GM12878 (cell line): ENCODE measurements around the gene OSGEP. TPM values are rescaled to one million over a fixed set of nuclear protein-coding genes. Genes with fewer than 3 reads are reported as not detected.

Source experiments
- CREM ChIP-seq: IDR thresholded peaks from 2 replicates; pipeline ENCODE4 v1.6.1; 2014; ENCODE audit warnings: antibody characterized with exemption, low read depth
- EP300 ChIP-seq, 2 experiments: fragments of 150-350 bp in 1 of 2; IDR thresholded peaks; 2 replicates each; pipeline ENCODE4 v1.6.1; 2011 to 2012; ENCODE audit warnings: low read depth in 2 of 2, low read length in 2 of 2, borderline replicate concordance in 1 of 2, improper control_type of control experiment in 1 of 2, inconsistent platforms in 1 of 2; ENCODE audit not compliant: control insufficient read depth in 1 of 2
- IKZF2 ChIP-seq, 2 experiments: fragments of 450-650 bp; IDR thresholded peaks; 2 replicates each; pipeline ENCODE4 v1.6.1; 2017; ENCODE audit warnings: mild to moderate bottlenecking in 2 of 2, moderate library complexity in 2 of 2
- KAT2A ChIP-seq: conservative IDR thresholded peaks from 2 replicates; pipeline ENCODE4 v1.6.1; 2011; ENCODE audit warnings: low read depth, low read length; ENCODE audit not compliant: control insufficient read depth
- KDM1A ChIP-seq: fragments of 200-600 bp; sonication (generic); IDR thresholded peaks from 2 replicates; pipeline ENCODE4 v1.6.1; 2016; ENCODE audit warnings: borderline replicate concordance
- LARP7 ChIP-seq: fragments of 450-650 bp; IDR thresholded peaks from 2 replicates; pipeline ENCODE4 v1.6.1; 2017; ENCODE audit warnings: mild to moderate bottlenecking
- MTA3 ChIP-seq: IDR thresholded peaks from 2 replicates; pipeline ENCODE4 v1.6.1; 2012; ENCODE audit warnings: low read length, inconsistent platforms, borderline replicate concordance
- NBN ChIP-seq: fragments of 450-650 bp; IDR thresholded peaks from 2 replicates; pipeline ENCODE4 v1.6.1; 2016
- NFIC ChIP-seq: IDR thresholded peaks from 2 replicates; pipeline ENCODE4 v1.6.1; 2012; ENCODE audit warnings: low read depth, mild to moderate bottlenecking, inconsistent platforms, low read length, moderate library complexity
- PAX8 ChIP-seq: fragments of 450-650 bp; IDR thresholded peaks from 2 replicates; pipeline ENCODE4 v1.6.1; 2017; ENCODE audit warnings: mild to moderate bottlenecking, moderate library complexity
- POLR2A ChIP-seq: IDR thresholded peaks from 2 replicates; pipeline ENCODE4 v1.6.1; 2011; ENCODE audit warnings: low read depth, mild to moderate bottlenecking, low read length
- RAD51 ChIP-seq: fragments of 450-650 bp; IDR thresholded peaks from 2 replicates; pipeline ENCODE4 v1.6.1; 2016; ENCODE audit warnings: moderate library complexity, mild to moderate bottlenecking, inconsistent platforms
- RUNX3 ChIP-seq: IDR thresholded peaks from 2 replicates; pipeline ENCODE4 v1.6.1; 2012; ENCODE audit warnings: low read length, inconsistent platforms
- SMC3 ChIP-seq: IDR thresholded peaks from 2 replicates; pipeline ENCODE4 v1.6.1; 2011; ENCODE audit warnings: low read length, improper control_type of control experiment, borderline replicate concordance
- SP1 ChIP-seq: IDR thresholded peaks from one replicate; pipeline ENCODE4 v1.6.1; 2011; ENCODE audit warnings: low read depth, low read length
- SUPT20H ChIP-seq: IDR thresholded peaks from 2 replicates; pipeline ENCODE4 v1.6.1; 2011; ENCODE audit warnings: low read depth, mild to moderate bottlenecking, low read length, moderate library complexity, borderline replicate concordance; ENCODE audit not compliant: control insufficient read depth
- TCF3 ChIP-seq: IDR thresholded peaks from 2 replicates; pipeline ENCODE4 v1.6.1; 2012; ENCODE audit warnings: low read depth, mild to moderate bottlenecking, low read length, borderline replicate concordance; ENCODE audit not compliant: insufficient read depth
- ZNF24 ChIP-seq: fragments of 450-650 bp; IDR thresholded peaks from 2 replicates; pipeline ENCODE4 v1.6.1; 2017; ENCODE audit warnings: antibody characterized with exemption, mild to moderate bottlenecking
- polyA plus RNA-seq, 11 experiments: library from polyadenylated mRNA; depleted of rRNA in 4 of 11; unstranded in 6 of 11; stranded (reverse) in 5 of 11; fragments of >200 nt; fragmentation: Nextera tagmentation in 4 of 11; fragmentation: Illumina TruSeq in 1 of 11; extraction: Ambion mirVana in 4 of 11; extraction: Trizol in 1 of 11; gene quantifications; 1 replicate in 1 of 11; 2 replicates in 10 of 11; pipeline versions ENCODE4 v1.2.1 to v1.2.3, GENCODE V29; 2011 to 2016; ENCODE audit warnings: inconsistent platforms in 2 of 11, missing spikeins in 2 of 11, low read depth in 1 of 11
- total RNA-seq, 4 experiments: library from RNA; depleted of rRNA in 3 of 4; stranded (reverse); fragments of >200 nt in 3 of 4; fragmentation: Illumina TruSeq in 1 of 4; extraction: Trizol in 1 of 4; gene quantifications; 2 replicates each; pipeline versions ENCODE4 v1.2.1 to v1.2.3, GENCODE V29; 2013 to 2021
- TF ChIP-seq, protein P1 (sequence below): fragments of 450-650 bp; IDR thresholded peaks from 2 replicates; pipeline ENCODE4 v1.6.1; 2017; ENCODE audit warnings: mild to moderate bottlenecking, moderate library complexity
- TF ChIP-seq, protein P2 (sequence below): IDR thresholded peaks from 2 replicates; pipeline ENCODE4 v1.6.1; 2011; ENCODE audit warnings: borderline replicate concordance, low read depth, mild to moderate bottlenecking, moderate library complexity, mixed read lengths, low read length; ENCODE audit not compliant: insufficient read depth; ENCODE audit errors: extremely low read length

The OSGEP gene
- total and polyA plus RNA-seq, 10 of the 15 experiments (the other 5 are each of a cell fraction or from before 2014, with no cell fraction given) = 47.8 to 88.9 (median 52.8) TPM

DNA sequence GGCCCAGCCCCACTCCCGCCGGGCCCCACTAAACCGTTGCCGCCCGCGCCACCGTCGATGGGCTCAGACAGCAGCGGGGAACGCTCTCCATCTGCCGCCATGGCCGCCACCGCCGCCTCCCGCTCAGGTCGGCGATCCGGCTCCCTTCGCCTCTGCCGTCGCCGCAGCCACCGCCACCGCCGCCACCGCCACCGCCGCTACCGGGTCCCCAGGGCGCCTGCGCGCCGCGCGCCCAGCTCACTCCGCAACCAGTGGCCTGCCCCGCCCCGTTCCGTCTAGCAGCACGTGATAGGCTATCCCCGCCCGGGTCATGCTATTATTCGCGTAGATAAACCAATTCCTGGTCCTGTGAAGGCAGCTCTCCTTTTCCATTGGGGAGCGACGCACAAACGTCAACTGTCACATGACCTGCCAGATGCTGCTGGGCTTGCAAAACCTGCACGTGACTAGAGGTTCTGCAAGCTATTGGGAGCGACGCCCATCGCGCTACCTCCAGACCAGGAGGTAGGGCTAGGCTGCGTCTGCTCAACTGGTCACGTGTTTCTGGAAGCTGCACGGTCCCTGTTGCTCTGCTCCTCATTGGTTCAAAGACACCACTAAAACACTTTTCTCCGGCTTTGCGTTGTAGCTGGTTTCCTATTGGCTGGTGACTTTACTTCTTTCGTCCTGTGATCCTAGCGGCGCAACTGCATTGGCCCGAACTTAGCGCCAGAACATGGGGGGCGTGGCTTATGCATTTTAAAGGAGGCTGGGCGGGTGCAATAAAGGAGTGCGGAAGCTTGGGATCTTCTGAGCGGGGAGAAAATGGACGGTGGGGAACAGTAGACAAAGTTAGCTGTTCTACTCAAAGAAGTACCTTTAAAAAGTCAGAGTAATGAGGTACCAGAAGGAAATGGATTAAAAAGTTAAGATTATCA, 6.9 kb upstream of the OSGEP start, which contains the start of gene PIP4P1 (continued):
- TF ChIP-seq, protein P1, sequence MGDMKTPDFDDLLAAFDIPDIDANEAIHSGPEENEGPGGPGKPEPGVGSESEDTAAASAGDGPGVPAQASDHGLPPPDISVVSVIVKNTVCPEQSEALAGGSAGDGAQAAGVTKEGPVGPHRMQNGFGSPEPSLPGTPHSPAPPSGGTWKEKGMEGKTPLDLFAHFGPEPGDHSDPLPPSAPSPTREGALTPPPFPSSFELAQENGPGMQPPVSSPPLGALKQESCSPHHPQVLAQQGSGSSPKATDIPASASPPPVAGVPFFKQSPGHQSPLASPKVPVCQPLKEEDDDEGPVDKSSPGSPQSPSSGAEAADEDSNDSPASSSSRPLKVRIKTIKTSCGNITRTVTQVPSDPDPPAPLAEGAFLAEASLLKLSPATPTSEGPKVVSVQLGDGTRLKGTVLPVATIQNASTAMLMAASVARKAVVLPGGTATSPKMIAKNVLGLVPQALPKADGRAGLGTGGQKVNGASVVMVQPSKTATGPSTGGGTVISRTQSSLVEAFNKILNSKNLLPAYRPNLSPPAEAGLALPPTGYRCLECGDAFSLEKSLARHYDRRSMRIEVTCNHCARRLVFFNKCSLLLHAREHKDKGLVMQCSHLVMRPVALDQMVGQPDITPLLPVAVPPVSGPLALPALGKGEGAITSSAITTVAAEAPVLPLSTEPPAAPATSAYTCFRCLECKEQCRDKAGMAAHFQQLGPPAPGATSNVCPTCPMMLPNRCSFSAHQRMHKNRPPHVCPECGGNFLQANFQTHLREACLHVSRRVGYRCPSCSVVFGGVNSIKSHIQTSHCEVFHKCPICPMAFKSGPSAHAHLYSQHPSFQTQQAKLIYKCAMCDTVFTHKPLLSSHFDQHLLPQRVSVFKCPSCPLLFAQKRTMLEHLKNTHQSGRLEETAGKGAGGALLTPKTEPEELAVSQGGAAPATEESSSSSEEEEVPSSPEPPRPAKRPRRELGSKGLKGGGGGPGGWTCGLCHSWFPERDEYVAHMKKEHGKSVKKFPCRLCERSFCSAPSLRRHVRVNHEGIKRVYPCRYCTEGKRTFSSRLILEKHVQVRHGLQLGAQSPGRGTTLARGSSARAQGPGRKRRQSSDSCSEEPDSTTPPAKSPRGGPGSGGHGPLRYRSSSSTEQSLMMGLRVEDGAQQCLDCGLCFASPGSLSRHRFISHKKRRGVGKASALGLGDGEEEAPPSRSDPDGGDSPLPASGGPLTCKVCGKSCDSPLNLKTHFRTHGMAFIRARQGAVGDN = peak; percentile 40; the same call in 1 of the 2 replicates
- TF ChIP-seq TCF3 (no peak), SMC3 (no peak), POLR2A (peak; percentile 78), CREM (peak; percentile 89), LARP7 (peak; percentile 80), ZNF24 (0 out of 2 replicates have a peak, but pooled peaks have one; percentile 11), PAX8 (no peak), EP300 (IDR thresholded peaks at IDR 0.05; ENCODE audit: borderline replicate concordance in 1 of 2, control insufficient read depth in 1 of 2, low read depth in 2 of 2, low read length in 2 of 2) (no peak), SUPT20H (no peak), RAD51 (peak; percentile 100), RUNX3 (peak; percentile 38), NFIC (peak; percentile 52; the same call in 1 of the 2 replicates), NBN (0 out of 2 replicates have a peak, but pooled peaks have one; percentile 61), SP1 (peak; percentile 95), KAT2A (no peak), IKZF2 (IDR thresholded peaks at IDR 0.05) (peak; percentile 61 to 66; a peak in 2 of 4 replicates), KDM1A (no peak), MTA3 (no peak)
- TF ChIP-seq, protein P2, sequence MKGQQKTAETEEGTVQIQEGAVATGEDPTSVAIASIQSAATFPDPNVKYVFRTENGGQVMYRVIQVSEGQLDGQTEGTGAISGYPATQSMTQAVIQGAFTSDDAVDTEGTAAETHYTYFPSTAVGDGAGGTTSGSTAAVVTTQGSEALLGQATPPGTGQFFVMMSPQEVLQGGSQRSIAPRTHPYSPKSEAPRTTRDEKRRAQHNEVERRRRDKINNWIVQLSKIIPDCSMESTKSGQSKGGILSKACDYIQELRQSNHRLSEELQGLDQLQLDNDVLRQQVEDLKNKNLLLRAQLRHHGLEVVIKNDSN = peak; percentile 97
